K562 (cell line): ENCODE data around the gene LMBR1. TPM values are rescaled to one million over a fixed set of nuclear protein-coding genes. Genes with fewer than 3 reads are reported as not detected.

Experiments used
- ATF6 ChIP-seq: sonication (generic); formaldehyde crosslinking; IDR thresholded peaks from 2 replicates; pipeline ENCODE4 v1.4.0; 2020; ENCODE audit warnings: mild to moderate bottlenecking, missing genetic modification reagents
- ETV1 ChIP-seq: fragments of 450-650 bp; conservative IDR thresholded peaks from 2 replicates; pipeline ENCODE4 v1.6.1; 2016; ENCODE audit warnings: missing genetic modification characterization, control low read depth, low read depth, missing compliant biosample characterization
- EWSR1 ChIP-seq: fragments of 450-650 bp; IDR thresholded peaks from 2 replicates; pipeline ENCODE4 v1.6.1; 2018; ENCODE audit warnings: borderline replicate concordance, mild to moderate bottlenecking, low read depth, moderate library complexity; ENCODE audit not compliant: partially characterized antibody
- GATAD2B ChIP-seq: fragments of 450-650 bp; IDR thresholded peaks from 2 replicates; pipeline ENCODE4 v1.6.1; 2017; ENCODE audit warnings: mild to moderate bottlenecking, borderline replicate concordance
- HBP1 ChIP-seq: fragments of 450-650 bp; formaldehyde crosslinking; IDR thresholded peaks from 2 replicates; pipeline ENCODE4 v1.4.0; 2022; ENCODE audit warnings: missing genetic modification characterization
- MYNN ChIP-seq, 2 experiments: sonication (generic); formaldehyde crosslinking in 1 of 2; IDR thresholded peaks; 2 replicates each; pipeline versions ENCODE4 v1.5.0 to v1.6.1; 2016 to 2020; ENCODE audit warnings: antibody characterized with exemption in 1 of 2, missing genetic modification reagents in 1 of 2
- NBN ChIP-seq: fragments of 450-650 bp; IDR thresholded peaks from 2 replicates; pipeline ENCODE4 v1.6.1; 2016; ENCODE audit warnings: low read depth, mild to moderate bottlenecking
- POLR2A ChIP-seq: fragments of 450-650 bp; conservative IDR thresholded peaks from 2 replicates; pipeline ENCODE4 v1.6.1; 2016
- PRDM10 ChIP-seq: fragments of 450-650 bp; IDR thresholded peaks from 2 replicates; pipeline ENCODE4 v1.6.1; 2018; ENCODE audit not compliant: partially characterized antibody
- TRIM24 ChIP-seq, 2 experiments: fragments of 450-650 bp; IDR thresholded peaks; 2 replicates each; pipeline ENCODE4 v1.6.1; 2016
- ZFP1 ChIP-seq: fragments of 450-650 bp; formaldehyde crosslinking; IDR thresholded peaks from 2 replicates; pipeline ENCODE4 v1.4.0; 2020; ENCODE audit warnings: mild to moderate bottlenecking, mixed read lengths
- ZNF407 ChIP-seq: fragments of 450-650 bp; IDR thresholded peaks from 2 replicates; pipeline ENCODE4 v1.6.1; 2016; ENCODE audit warnings: low read depth
- ZNF696 ChIP-seq: fragments of 250-450 bp; sonication (Bioruptor Pico); conservative IDR thresholded peaks from 2 replicates; pipeline ENCODE4 v1.4.0; 2020; ENCODE audit warnings: mild to moderate bottlenecking, moderate library complexity
- polyA plus RNA-seq, 8 experiments: library from polyadenylated mRNA; depleted of rRNA in 4 of 8; stranded (reverse) in 5 of 8; unstranded in 3 of 8; fragments of >200 nt; fragmentation: Nextera tagmentation in 2 of 8; fragmentation: Illumina TruSeq in 1 of 8; extraction: Ambion mirVana in 2 of 8; extraction: Trizol in 1 of 8; gene quantifications; 2 replicates each; pipeline versions ENCODE4 v1.2.1 to v1.2.3, GENCODE V29; 2011 to 2014; ENCODE audit warnings: inconsistent platforms in 1 of 8, missing spikeins in 1 of 8
- total RNA-seq, 7 experiments: library from RNA; depleted of rRNA in 6 of 7; stranded (reverse); fragments of >200 nt in 6 of 7; fragmentation: Illumina TruSeq in 2 of 7; extraction: Trizol in 2 of 7; gene quantifications; 2 replicates each; pipeline versions ENCODE4 v1.2.1 to v1.2.3, GENCODE V29; 2011 to 2021; ENCODE audit warnings: low replicate concordance in 1 of 7

LMBR1 gene
- total and polyA plus RNA-seq, 9 of the 15 experiments (the other 6 are each of a cell fraction or from before 2014, with no cell fraction given), result 7.7 to 90.0 (median 59.9) TPM

GRCh38 chr7:156661637-156662036, 231.3 kb downstream of the LMBR1 start (continued):
- TF ChIP-seq EWSR1, result no peak
- TF ChIP-seq ZNF696 (CRISPR knock-in tag), result no peak
- no peak for TF ChIP-seq POLR2A
- TF ChIP-seq MYNN (IDR thresholded peaks at IDR 0.05), result no peak; the same call in 1 of the 2 replicates
- no peak for TF ChIP-seq MYNN (CRISPR knock-in tag; IDR thresholded peaks at IDR 0.05)
- TF ChIP-seq PRDM10, result no peak
- no peak for TF ChIP-seq ETV1 (tag)
- TF ChIP-seq ATF6 (CRISPR knock-in tag), result no peak
- TF ChIP-seq NBN, result no peak
- no peak for TF ChIP-seq ZNF407
- no peak for TF ChIP-seq ZFP1 (CRISPR knock-in tag)
- peak; percentile 26; the same call in 1 of the 2 replicates for TF ChIP-seq GATAD2B
- peak in 1 of 2 experiments; percentile 46; a peak in 1 of 4 replicates for TF ChIP-seq TRIM24 (IDR thresholded peaks at IDR 0.05)
- TF ChIP-seq HBP1, result no peak
